H1 (cell line): Measurements from ENCODE around the gene PRRG4. TPM values are rescaled to one million over a fixed set of nuclear protein-coding genes. Genes with fewer than 3 reads are reported as not detected.

Source experiments
- CTCF ChIA-PET: fragments of 300-600 bp; sonication (Branson Sonifier 250); formaldehyde crosslinking; loops from one replicate; lab custom pipeline; 2021; ENCODE audit not compliant: partially characterized antibody; lab: Charles Lee
- POLR2A ChIA-PET: fragments of 300-600 bp; sonication (Branson Sonifier 250); formaldehyde crosslinking; loops from one replicate; lab custom pipeline; 2021; ENCODE audit warnings: inconsistent platforms; ENCODE audit not compliant: partially characterized antibody; lab: Charles Lee
- DNase-seq, 2 experiments: peaks; one replicate each; pipeline versions ENCODE4 v3.0.0 to v3.0.0-alpha.2; 2010 to 2022; ENCODE audit warnings: low spot score in 2 of 2, low read depth in 1 of 2, mixed read lengths in 1 of 2
- FAIRE-seq: peaks from 2 replicates; lab custom pipeline; 2011; peaks lifted over from hg19 to GRCh38; lab: Jason Lieb, UNC
- H2AFZ ChIP-seq: 2 replicates; pipeline ENCODE4 v1.8.1; 2012; ENCODE audit warnings: low read length, inconsistent platforms
- H2AK5ac ChIP-seq: 2 replicates; pipeline ENCODE4 v1.6.1; 2013; ENCODE audit warnings: low read depth, low read length
- H2BK120ac ChIP-seq: replicated peaks from 2 replicates; pipeline ENCODE3; 2013; ENCODE audit warnings: low read depth, low read length, inconsistent platforms
- H2BK12ac ChIP-seq: 2 replicates; pipeline ENCODE4 v1.6.1; 2013; ENCODE audit warnings: low read depth, low read length
- H2BK15ac ChIP-seq: 2 replicates; pipeline ENCODE4 v1.6.1; 2013; ENCODE audit warnings: low read length
- H2BK20ac ChIP-seq: 2 replicates; pipeline ENCODE4 v1.6.1; 2013; ENCODE audit warnings: low read length
- H2BK5ac ChIP-seq: 2 replicates; pipeline ENCODE4 v1.6.1; 2013; ENCODE audit warnings: low read depth, low read length
- H3K14ac ChIP-seq: 2 replicates; pipeline ENCODE4 v1.6.1; 2013; ENCODE audit warnings: inconsistent platforms; ENCODE audit not compliant: insufficient read length
- H3K18ac ChIP-seq: 2 replicates; pipeline ENCODE4 v1.6.1; 2013; ENCODE audit warnings: low read length; ENCODE audit errors: extremely low read depth
- H3K23ac ChIP-seq: 2 replicates; pipeline ENCODE4 v1.6.1; 2013; ENCODE audit warnings: inconsistent platforms; ENCODE audit not compliant: insufficient read length
- H3K23me2 ChIP-seq: 2 replicates; pipeline ENCODE4 v1.6.1; 2013; ENCODE audit warnings: low read depth, low read length
- H3K27ac ChIP-seq: 2 replicates; pipeline ENCODE4 v1.6.1; 2011; ENCODE audit warnings: low read depth, low read length, inconsistent platforms
- H3K27me3 ChIP-seq, 4 experiments: replicated peaks in 1 of 4; 1 replicate in 1 of 4; 2 replicates in 3 of 4; pipeline versions ENCODE4 v1.6.1 to v1.8.1; 2011 to 2013; ENCODE audit warnings: low read length in 3 of 4, mild to moderate bottlenecking in 3 of 4, inconsistent platforms in 2 of 4, mixed read lengths in 2 of 4, moderate library complexity in 1 of 4; ENCODE audit not compliant: control insufficient read depth in 3 of 4, insufficient read depth in 3 of 4; ENCODE audit errors: extremely low read depth in 1 of 4
- H3K36me3 ChIP-seq, 4 experiments: 2 replicates each; pipeline versions ENCODE4 v1.6.1 to v1.8.1; 2011 to 2013; ENCODE audit warnings: mild to moderate bottlenecking in 4 of 4, low read length in 3 of 4, moderate library complexity in 2 of 4, control low read depth in 1 of 4, inconsistent platforms in 1 of 4; ENCODE audit not compliant: insufficient read depth in 4 of 4, control insufficient read depth in 2 of 4
- H3K4ac ChIP-seq: replicated peaks from 2 replicates; pipeline ENCODE3; 2013; ENCODE audit warnings: low read length, low read depth, mixed read lengths, inconsistent platforms; ENCODE audit not compliant: insufficient read length
- H3K4me1 ChIP-seq, 4 experiments: replicated peaks in 1 of 4; 1 replicate in 1 of 4; 2 replicates in 3 of 4; pipeline versions ENCODE4 v1.6.1 to v1.8.1; 2011 to 2013; ENCODE audit warnings: low read length in 3 of 4, inconsistent platforms in 2 of 4, mixed read lengths in 1 of 4; ENCODE audit not compliant: insufficient read depth in 4 of 4, control insufficient read depth in 3 of 4
- H3K4me2 ChIP-seq, 2 experiments: 2 replicates each; pipeline versions ENCODE4 v1.6.1 to v1.8.1; 2011 to 2013; ENCODE audit warnings: low read depth in 2 of 2, low read length in 2 of 2, control low read depth in 1 of 2, inconsistent platforms in 1 of 2, mild to moderate bottlenecking in 1 of 2; ENCODE audit not compliant: insufficient read depth in 1 of 2
- H3K4me3 ChIP-seq, 4 experiments: fragments of 200-600, 300-600 bp in 1 of 4; sonication (generic), shearing (Covaris generic), sonication (Bioruptor Twin) in 1 of 4; 2 replicates each; pipeline versions ENCODE4 v1.5.1 to v1.8.1; 2011 to 2016; ENCODE audit warnings: low read length in 4 of 4, low read depth in 3 of 4, control low read depth in 2 of 4, inconsistent platforms in 2 of 4, mild to moderate bottlenecking in 2 of 4, mixed read lengths in 1 of 4, moderate library complexity in 1 of 4; ENCODE audit not compliant: insufficient read depth in 2 of 4; ENCODE audit errors: extremely low read depth in 1 of 4
- H3K56ac ChIP-seq: replicated peaks from 2 replicates; pipeline ENCODE3; 2013; ENCODE audit warnings: low read depth, mild to moderate bottlenecking, mixed read lengths, low read length, inconsistent platforms; ENCODE audit not compliant: insufficient read length
- H3K79me1 ChIP-seq: 2 replicates; pipeline ENCODE4 v1.6.1; 2013; ENCODE audit warnings: low read depth, low read length, control low read depth
- H3K79me2 ChIP-seq, 2 experiments: 2 replicates each; pipeline versions ENCODE4 v1.6.1 to v1.8.1; 2012 to 2013; ENCODE audit warnings: low read length in 2 of 2, mild to moderate bottlenecking in 2 of 2, inconsistent platforms in 1 of 2; ENCODE audit not compliant: insufficient read depth in 2 of 2, control insufficient read depth in 1 of 2
- H3K9ac ChIP-seq, 4 experiments: replicated peaks in 1 of 4; 1 replicate in 1 of 4; 2 replicates in 3 of 4; pipeline versions ENCODE4 v1.6.1 to v1.8.1; 2011 to 2013; ENCODE audit warnings: low read depth in 3 of 4, low read length in 3 of 4, control low read depth in 2 of 4, mild to moderate bottlenecking in 2 of 4, moderate library complexity in 2 of 4, inconsistent platforms in 1 of 4; ENCODE audit errors: extremely low read depth in 1 of 4
- H3K9me3 ChIP-seq, 2 experiments: 2 replicates each; pipeline versions ENCODE4 v1.6.1 to v1.8.1; 2012 to 2013; ENCODE audit warnings: mild to moderate bottlenecking in 2 of 2, moderate library complexity in 2 of 2, control low read depth in 1 of 2, inconsistent platforms in 1 of 2, low read depth in 1 of 2, low read length in 1 of 2, mixed read lengths in 1 of 2; ENCODE audit not compliant: insufficient read depth in 2 of 2
- H4K20me1 ChIP-seq, 2 experiments: replicated peaks in 1 of 2; 2 replicates each; pipeline versions ENCODE3 to v1.8.1; 2011 to 2013; ENCODE audit warnings: inconsistent platforms in 2 of 2, low read length in 2 of 2, mild to moderate bottlenecking in 1 of 2; ENCODE audit not compliant: insufficient read depth in 2 of 2, control insufficient read depth in 1 of 2
- H4K5ac ChIP-seq: 2 replicates; pipeline ENCODE4 v1.6.1; 2013; ENCODE audit warnings: low read length, low read depth, mixed read lengths, inconsistent platforms; ENCODE audit not compliant: insufficient read length
- H4K8ac ChIP-seq: 2 replicates; pipeline ENCODE4 v1.8.0; 2013; ENCODE audit warnings: mild to moderate bottlenecking, moderate library complexity, low read length, inconsistent platforms; ENCODE audit not compliant: insufficient read depth; ENCODE audit errors: extremely low read depth
- H4K91ac ChIP-seq: replicated peaks from 2 replicates; pipeline ENCODE3; 2013; ENCODE audit warnings: low read length, mixed read lengths, inconsistent platforms; ENCODE audit not compliant: insufficient read length
- FOSL1 ChIP-seq: IDR thresholded peaks from 2 replicates; pipeline ENCODE4 v1.6.1; 2011; ENCODE audit warnings: mild to moderate bottlenecking, low read depth, low read length, moderate library complexity; ENCODE audit not compliant: insufficient read depth
- GABPA ChIP-seq: IDR thresholded peaks from 2 replicates; pipeline ENCODE4 v1.6.1; 2011; ENCODE audit warnings: mild to moderate bottlenecking, low read length, moderate library complexity, borderline replicate concordance; ENCODE audit not compliant: insufficient read depth
- HDAC2 ChIP-seq, 2 experiments: fragments of 300-600 bp in 1 of 2; sonication (generic) in 1 of 2; IDR thresholded peaks; 2 replicates each; pipeline ENCODE4 v1.6.1; 2011 to 2012; ENCODE audit warnings: low read depth in 2 of 2, low read length in 2 of 2, mild to moderate bottlenecking in 2 of 2, moderate library complexity in 2 of 2, borderline replicate concordance in 1 of 2, inconsistent platforms in 1 of 2
- NANOG ChIP-seq: IDR thresholded peaks from 2 replicates; pipeline ENCODE4 v1.6.1; 2011; ENCODE audit warnings: low read length, low read depth, mild to moderate bottlenecking, inconsistent platforms; ENCODE audit not compliant: insufficient read depth, poor library complexity, severe bottlenecking
- POLR2A ChIP-seq, 2 experiments: IDR thresholded peaks; 1 replicate in 1 of 2; 2 replicates in 1 of 2; pipeline ENCODE4 v1.6.1; 2011; ENCODE audit warnings: low read depth in 2 of 2, low read length in 2 of 2, mild to moderate bottlenecking in 2 of 2; ENCODE audit errors: control extremely low read depth in 1 of 2
- POLR2AphosphoS5 ChIP-seq: IDR thresholded peaks from 2 replicates; pipeline ENCODE4 v1.6.1; 2011; ENCODE audit warnings: low read depth, low read length
- POU5F1 ChIP-seq: IDR thresholded peaks from 2 replicates; pipeline ENCODE4 v1.6.1; 2011; ENCODE audit warnings: low read depth, mild to moderate bottlenecking, low read length, moderate library complexity
- SIX5 ChIP-seq: IDR thresholded peaks from 2 replicates; pipeline ENCODE4 v1.6.1; 2011; ENCODE audit warnings: mild to moderate bottlenecking, low read depth, low read length
- TAF7 ChIP-seq: optimal IDR thresholded peaks from 2 replicates; pipeline ENCODE3; 2011; ENCODE audit warnings: low read depth, mild to moderate bottlenecking, inconsistent platforms, low read length, moderate library complexity, borderline replicate concordance
- TEAD4 ChIP-seq: IDR thresholded peaks from 2 replicates; pipeline ENCODE4 v1.6.1; 2012; ENCODE audit warnings: low read depth, low read length, inconsistent platforms, mixed read lengths
- WGBS, 2 experiments: shearing (Covaris generic) in 1 of 2; methylation state at CpG; one replicate each; pipeline versions ENCODE4 v1.1.6 to v1.1.7; 2013 to 2015; ENCODE audit warnings: low lambda C conversion rate in 2 of 2, mixed read lengths in 2 of 2, inconsistent platforms in 1 of 2, low coverage in 1 of 2, missing lambda C conversion rate in 1 of 2; ENCODE audit not compliant: insufficient replicate concordance in 2 of 2, insufficient coverage in 1 of 2, insufficient read length in 1 of 2; ENCODE audit errors: extremely low coverage in 1 of 2, missing lambda C conversion rate in 1 of 2; 5-methylcytosine and 5-hydroxymethylcytosine counted together
- polyA plus RNA-seq, 7 experiments: library from polyadenylated mRNA; depleted of rRNA in 3 of 7; stranded (reverse) in 5 of 7; unstranded in 2 of 7; fragments of >200 nt in 5 of 7; fragments of 200-250 nt in 2 of 7; gene quantifications; 1 replicate in 5 of 7; 2 replicates in 1 of 7; 4 replicates in 1 of 7; pipeline versions ENCODE4 v1.2.1 to v1.2.3, GENCODE V29; 2011 to 2013; ENCODE audit warnings: missing spikeins in 2 of 7, mixed read lengths in 2 of 7
- total RNA-seq: library from RNA; stranded (reverse); fragmentation: NEBNext Ultra II Directional; extraction: Animal tissue kit (Norgen Biotek cat#: 25700); gene quantifications from 2 replicates; pipeline ENCODE4 v1.2.1, GENCODE V29; 2021
- TF ChIP-seq, protein P1 (sequence below): IDR thresholded peaks from 2 replicates; pipeline ENCODE4 v1.6.1; 2011; ENCODE audit warnings: low read depth, mild to moderate bottlenecking, low read length; ENCODE audit not compliant: insufficient read depth

PRRG4 gene
- total and polyA plus RNA-seq, 2 of the 8 experiments (the other 6 are each of a cell fraction or from before 2014, with no cell fraction given): 0.65 to 1.7 TPM

DNA sequence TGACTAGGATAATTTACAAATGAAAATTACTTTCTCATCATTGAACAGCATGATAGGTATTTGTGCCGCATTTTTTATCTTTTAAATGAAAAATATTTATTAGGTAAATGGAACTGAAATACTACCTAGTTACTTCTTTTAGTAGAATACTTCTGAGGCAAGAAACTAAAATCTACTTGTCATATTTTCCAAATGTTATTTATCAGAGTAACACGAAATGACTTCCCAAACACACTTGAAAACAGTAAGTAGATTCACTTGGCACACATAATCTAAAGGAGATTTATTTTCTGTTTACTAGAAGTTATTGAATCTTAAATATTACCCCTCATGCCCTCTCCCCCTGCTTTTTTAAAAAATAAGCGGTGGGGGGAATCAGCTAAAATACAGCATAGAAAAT is 65.2 kb downstream of the PRRG4 start:
- Histone ChIP-seq H4K20me1 (peaks cover 16 to 23% of the 10 kb centered on the region in 2 experiments), H3K4me2 (peak overlapping the region; percentile 69 to 91), H2AFZ (no peak overlapping the region), H3K9ac (peak overlapping the region in 2 of 4 experiments; percentile 25 to 43; a peak in 3 of 7 replicates), H3K4me3 (peak overlapping the region; percentile 84 to 98 (median 93)), H3K4me1 (peaks cover 2 to 25% (median 8%) of the 10 kb centered on the region in 4 experiments), H3K27ac (no peak overlapping the region), H3K18ac (no peak overlapping the region), H2BK5ac (no peak overlapping the region), H3K4ac (no peak overlapping the region), H2BK15ac (no peak overlapping the region), H3K79me2 (peaks cover 46 to 66% of the 10 kb centered on the region in 2 experiments), H2BK120ac (no peak overlapping the region), H3K27me3 (no peaks in the 10 kb centered on the region), H3K56ac (no peak overlapping the region), H4K8ac (no peak overlapping the region), H3K23me2 (no peaks in the 10 kb centered on the region), H3K36me3 (peaks cover 0 to 37% (median 3%) of the 10 kb centered on the region in 4 experiments; a peak in 4 of 8 replicates), H3K23ac (no peak overlapping the region), H3K9me3 (no peaks in the 10 kb centered on the region), H2AK5ac (no peak overlapping the region), H2BK20ac (no peak overlapping the region), H4K91ac (no peak overlapping the region), H3K79me1 (peaks cover 5% of the 10 kb centered on the region; the same call in 1 of the 2 replicates), H4K5ac (peak overlapping the region; percentile 99), H2BK12ac (no peak overlapping the region), H3K14ac (no peak overlapping the region)
- no peak for DNase-seq
- POLR2A ChIA-PET: interaction anchor here (1.0 to 4.3 kb wide), 10 partner anchors 10 to 144 kb away, joined by 3 to 35 read pairs (median 5); partner anchors contain the start of gene TCP11L1
- FAIRE-seq: no peak
- WGBS, 2 experiments: 43% methylated on average over 3 of the region's 3 CpGs; no CpG with 5 or more reads in 1 of the 2 experiments
- TF ChIP-seq POLR2A (IDR thresholded peaks at IDR 0.05; ENCODE audit: control extremely low read depth in 1 of 2, low read depth in 2 of 2, low read length in 2 of 2): no peak
- TF ChIP-seq SIX5: no peak
- no peak for TF ChIP-seq NANOG
- no peak for TF ChIP-seq TEAD4
- TF ChIP-seq POLR2AphosphoS5: no peak
- TF ChIP-seq TAF7: no peak
- no peak for TF ChIP-seq HDAC2 (IDR thresholded peaks at IDR 0.05; ENCODE audit: borderline replicate concordance in 1 of 2, low read depth in 2 of 2, low read length in 2 of 2)
- TF ChIP-seq FOSL1: no peak
- TF ChIP-seq, protein P1, sequence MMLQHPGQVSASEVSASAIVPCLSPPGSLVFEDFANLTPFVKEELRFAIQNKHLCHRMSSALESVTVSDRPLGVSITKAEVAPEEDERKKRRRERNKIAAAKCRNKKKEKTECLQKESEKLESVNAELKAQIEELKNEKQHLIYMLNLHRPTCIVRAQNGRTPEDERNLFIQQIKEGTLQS: no peak
- no peak for TF ChIP-seq POU5F1
- no peak for TF ChIP-seq GABPA
- CTCF ChIA-PET: interaction anchor here (0.6 to 3.4 kb wide), 10 partner anchors 9 to 145 kb away, joined by 3 to 14 read pairs (median 4); no protein-coding TSS in a partner anchor
